Measurements from ENCODE around the gene MMP28.

MMP28 gene

DNA sequence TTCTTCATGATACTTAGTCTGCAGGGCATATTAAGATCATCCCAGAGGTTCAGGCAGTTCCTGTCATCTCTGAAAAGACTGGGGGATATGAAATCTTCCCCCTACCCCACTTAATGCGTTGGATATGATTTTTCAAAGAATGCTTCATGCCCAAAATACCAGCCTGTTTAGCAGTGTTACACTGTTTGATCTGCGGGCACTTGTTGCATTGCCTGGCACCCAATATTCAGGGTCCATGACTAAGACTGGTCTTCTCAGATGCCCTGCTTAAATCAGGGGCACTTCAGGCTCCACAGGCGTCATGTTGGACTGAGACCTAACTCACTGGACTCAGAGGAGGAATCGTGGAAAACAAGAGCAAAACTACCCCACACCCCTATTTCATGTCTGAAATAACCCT lies 70.4 kb downstream of the MMP28 start:
- Mint-ChIP-seq H3K36me3 (ENCODE audit: low read depth) (peaks cover 74% of the 10 kb centered on the region), H3K9me3 (no peaks in the 10 kb centered on the region), H3K27ac (no peak overlapping the region), H3K27me3 (no peaks in the 10 kb centered on the region), H3K4me1 (ENCODE audit: low read depth) (peaks cover 2% of the 10 kb centered on the region), H3K4me3 (no peak overlapping the region)
- DNase-seq = no peak

DNA sequence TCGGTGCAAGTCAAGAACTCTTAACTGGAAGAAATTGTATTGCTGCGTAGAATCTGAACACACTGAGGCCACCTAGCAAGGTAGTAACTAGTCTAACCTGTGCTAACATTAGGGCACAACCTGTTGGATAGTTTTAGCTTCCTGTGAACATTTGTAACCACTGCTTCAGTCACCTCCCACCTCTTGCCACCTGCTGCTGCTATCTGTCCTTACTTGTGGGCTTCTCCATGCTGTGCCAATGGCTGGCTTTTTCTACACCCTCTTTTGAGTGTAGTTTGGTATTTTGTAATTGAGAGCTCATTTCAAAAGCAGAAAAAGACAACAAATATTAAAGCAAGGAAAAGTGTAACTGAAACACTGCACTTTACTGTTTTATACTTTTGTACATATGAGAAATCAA lies 71.7 kb downstream of the MMP28 start:
- no peak overlapping the region for H3K4me3 Mint-ChIP-seq
- H3K36me3 Mint-ChIP-seq (ENCODE audit: low read depth) = peaks cover 84% of the 10 kb centered on the region
- no peaks in the 10 kb centered on the region for H3K9me3 Mint-ChIP-seq
- H3K4me1 Mint-ChIP-seq (ENCODE audit: low read depth) = no peaks in the 10 kb centered on the region
- H3K27me3 Mint-ChIP-seq = no peaks in the 10 kb centered on the region
- no peak for DNase-seq
- H3K27ac Mint-ChIP-seq = no peak overlapping the region

DNA sequence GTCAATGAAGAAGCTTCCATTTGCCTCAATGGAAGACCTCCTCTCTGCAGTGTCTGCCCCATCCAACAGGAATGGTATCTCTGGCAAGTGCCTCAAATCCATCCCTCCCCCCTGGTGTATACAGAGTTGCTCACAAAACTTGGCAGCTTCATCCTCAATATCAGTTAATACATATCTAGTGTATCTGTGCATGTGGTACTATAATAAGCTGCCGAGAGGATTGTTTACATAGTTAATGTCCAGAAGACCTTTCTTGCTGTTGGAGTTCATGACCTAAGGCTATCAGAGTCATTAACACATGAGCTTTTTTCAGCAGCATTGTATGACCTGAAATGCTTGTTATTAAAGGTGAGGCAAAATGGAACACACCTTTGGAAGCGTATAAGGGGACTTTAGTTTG lies 78.0 kb downstream of the MMP28 start:
- Mint-ChIP-seq H3K27me3 (no peaks in the 10 kb centered on the region), H3K4me3 (no peak overlapping the region), H3K27ac (no peak overlapping the region), H3K9me3 (no peaks in the 10 kb centered on the region), H3K4me1 (ENCODE audit: low read depth) (no peaks in the 10 kb centered on the region), H3K36me3 (ENCODE audit: low read depth) (peaks cover 57% of the 10 kb centered on the region)
- no peak for DNase-seq

DNA sequence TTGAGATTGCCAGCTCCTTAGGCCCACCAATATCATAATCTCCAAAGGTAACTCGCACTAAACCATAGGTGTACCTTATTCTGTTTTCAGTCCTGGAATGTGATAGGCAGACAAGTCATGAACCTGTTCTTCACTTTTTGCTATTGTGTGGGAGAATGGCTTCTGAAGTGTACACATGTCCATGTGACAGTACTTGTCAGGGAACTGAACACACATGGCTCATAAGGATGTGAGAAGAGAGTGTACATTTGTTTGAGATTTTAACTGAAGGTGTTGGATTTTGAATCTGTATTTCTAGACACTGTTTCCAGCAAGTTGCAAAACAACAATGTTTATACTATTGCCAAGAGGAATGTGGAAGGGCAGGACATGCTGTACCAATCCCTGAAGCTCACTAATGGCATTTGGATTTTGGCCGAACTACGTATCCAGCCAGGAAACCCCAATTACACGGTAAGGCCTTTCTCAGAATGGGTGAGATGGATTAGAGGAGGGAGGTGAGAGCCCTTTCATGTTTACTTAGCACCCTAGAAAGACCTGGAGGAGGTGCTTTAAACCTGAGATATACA lies 78.5 kb downstream of the MMP28 start:
- Mint-ChIP-seq H3K4me3 (no peak overlapping the region), H3K9me3 (no peaks in the 10 kb centered on the region), H3K36me3 (ENCODE audit: low read depth) (peaks cover 54% of the 10 kb centered on the region), H3K27me3 (no peaks in the 10 kb centered on the region), H3K4me1 (ENCODE audit: low read depth) (peaks cover 1% of the 10 kb centered on the region), H3K27ac (no peak overlapping the region)
- DNase-seq = no peak

DNA sequence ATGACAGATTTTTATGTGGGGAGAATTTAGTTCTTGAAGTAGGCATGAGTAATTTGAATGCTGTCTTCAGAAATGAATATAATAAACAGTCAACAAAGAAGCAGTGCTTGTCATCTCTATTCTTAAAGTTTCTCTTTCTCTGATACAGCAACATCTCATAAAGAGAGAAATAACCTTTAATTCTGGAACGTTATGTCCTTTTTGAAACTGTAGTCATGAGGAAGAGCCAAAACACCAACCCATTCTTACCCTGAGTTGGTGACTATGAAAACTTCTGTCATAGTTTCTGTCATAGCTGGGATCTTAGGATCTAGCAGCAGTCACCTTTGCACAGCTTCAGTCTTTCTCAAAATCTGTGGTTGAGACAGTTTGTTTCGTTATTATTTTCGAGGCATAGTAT lies 79.3 kb downstream of the MMP28 start:
- peaks cover 54% of the 10 kb centered on the region for H3K36me3 Mint-ChIP-seq (ENCODE audit: low read depth)
- H3K27me3 Mint-ChIP-seq = no peaks in the 10 kb centered on the region
- no peak for DNase-seq
- peaks cover 5% of the 10 kb centered on the region for H3K4me1 Mint-ChIP-seq (ENCODE audit: low read depth)
- no peak overlapping the region for H3K4me3 Mint-ChIP-seq
- no peaks in the 10 kb centered on the region for H3K9me3 Mint-ChIP-seq
- no peak overlapping the region for H3K27ac Mint-ChIP-seq
